HG03139 (cell line): Measurements from ENCODE around the gene ANKFY1.
"Not testable (repeated sequence)": the region's sequence is repeated elsewhere in the genome, so short reads cannot be mapped to it uniquely, and the experiment has no call there.

ENCODE experiments used
- ATAC-seq: cut with Tn5 transposase; IDR thresholded peaks from one replicate; pipeline ENCODE4 v1.9.1; 2021; ENCODE audit not compliant: unreplicated experiment

ANKFY1 gene

GRCh38 chr17:4221163-4221562, 42.6 kb downstream of the ANKFY1 start:
- ATAC-seq: no peak

GRCh38 chr17:4220655-4221054, 43.1 kb downstream of the ANKFY1 start:
- no peak for ATAC-seq

GRCh38 chr17:4219241-4219640, 44.5 kb downstream of the ANKFY1 start:
- no peak for ATAC-seq

GRCh38 chr17:4215882-4216570, 47.8 kb downstream of the ANKFY1 start:
- no peak for ATAC-seq

- no peak for ATAC-seq
Observed at GRCh38 chr17:4214157-4214556, 49.6 kb downstream of the ANKFY1 start.

GRCh38 chr17:4209611-4210010, 54.2 kb downstream of the ANKFY1 start:
- no peak for ATAC-seq

GRCh38 chr17:4208238-4208637, 55.5 kb downstream of the ANKFY1 start:
- no peak for ATAC-seq

GRCh38 chr17:4206962-4207361, 56.8 kb downstream of the ANKFY1 start:
- no peak for ATAC-seq

- no peak for ATAC-seq
Observed at GRCh38 chr17:4205917-4206316, 57.9 kb downstream of the ANKFY1 start.

GRCh38 chr17:4204710-4205173, 59.0 kb downstream of the ANKFY1 start:
- no peak for ATAC-seq

GRCh38 chr17:4204190-4204589, 59.6 kb downstream of the ANKFY1 start:
- no peak for ATAC-seq

GRCh38 chr17:4201226-4201625, 62.6 kb downstream of the ANKFY1 start:
- no peak for ATAC-seq

GRCh38 chr17:4199818-4200402, 63.9 kb downstream of the ANKFY1 start:
- ATAC-seq: no peak

GRCh38 chr17:4198995-4199394, 64.8 kb downstream of the ANKFY1 start:
- no peak for ATAC-seq

GRCh38 chr17:4195306-4195705, 68.5 kb downstream of the ANKFY1 start:
- no peak for ATAC-seq

GRCh38 chr17:4194796-4195195, 69.0 kb downstream of the ANKFY1 start:
- ATAC-seq: no peak

- not testable (repeated sequence) for ATAC-seq
Observed at GRCh38 chr17:4190791-4191190, 73.0 kb downstream of the ANKFY1 start.

- no peak for ATAC-seq
Observed at GRCh38 chr17:4189280-4189679, 74.5 kb downstream of the ANKFY1 start.

- ATAC-seq: no peak
Observed at GRCh38 chr17:4188076-4188475, 75.7 kb downstream of the ANKFY1 start.

- no peak for ATAC-seq
Observed at GRCh38 chr17:4187076-4187475, 76.7 kb downstream of the ANKFY1 start.

- ATAC-seq: no peak
Observed at GRCh38 chr17:4186357-4186881, 77.4 kb downstream of the ANKFY1 start.

GRCh38 chr17:4185656-4186055, 78.1 kb downstream of the ANKFY1 start:
- ATAC-seq: no peak

- no peak for ATAC-seq
Observed at GRCh38 chr17:4184811-4185210, 79.0 kb downstream of the ANKFY1 start.
